ENCODE results near the gene MDK. TPM values are rescaled to one million over a fixed set of nuclear protein-coding genes. Genes with fewer than 3 reads are reported as not detected.

The MDK gene, protein sequence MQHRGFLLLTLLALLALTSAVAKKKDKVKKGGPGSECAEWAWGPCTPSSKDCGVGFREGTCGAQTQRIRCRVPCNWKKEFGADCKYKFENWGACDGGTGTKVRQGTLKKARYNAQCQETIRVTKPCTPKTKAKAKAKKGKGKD
- 10 to 100 TPM in 2 of 10 donors, 1 to 10 TPM in 8; 3.6 to 16.5 (median 5.3) TPM for total RNA-seq
- polyA plus RNA-seq = 1 to 10 TPM; 3.7 to 8.2 TPM
- long read RNA-seq, donor 1, partial matches to known transcripts = 1 of 1 reads
- long read RNA-seq, donor 1, other reads (novel, unspliced or antisense) = 0 of 1 reads
- long read RNA-seq, donor 2, partial matches to known transcripts = 0 of 2 reads
- long read RNA-seq, donor 2, other reads (novel, unspliced or antisense) = 0 of 2 reads
- long read RNA-seq, donor 3 = 0 reads

DNA sequence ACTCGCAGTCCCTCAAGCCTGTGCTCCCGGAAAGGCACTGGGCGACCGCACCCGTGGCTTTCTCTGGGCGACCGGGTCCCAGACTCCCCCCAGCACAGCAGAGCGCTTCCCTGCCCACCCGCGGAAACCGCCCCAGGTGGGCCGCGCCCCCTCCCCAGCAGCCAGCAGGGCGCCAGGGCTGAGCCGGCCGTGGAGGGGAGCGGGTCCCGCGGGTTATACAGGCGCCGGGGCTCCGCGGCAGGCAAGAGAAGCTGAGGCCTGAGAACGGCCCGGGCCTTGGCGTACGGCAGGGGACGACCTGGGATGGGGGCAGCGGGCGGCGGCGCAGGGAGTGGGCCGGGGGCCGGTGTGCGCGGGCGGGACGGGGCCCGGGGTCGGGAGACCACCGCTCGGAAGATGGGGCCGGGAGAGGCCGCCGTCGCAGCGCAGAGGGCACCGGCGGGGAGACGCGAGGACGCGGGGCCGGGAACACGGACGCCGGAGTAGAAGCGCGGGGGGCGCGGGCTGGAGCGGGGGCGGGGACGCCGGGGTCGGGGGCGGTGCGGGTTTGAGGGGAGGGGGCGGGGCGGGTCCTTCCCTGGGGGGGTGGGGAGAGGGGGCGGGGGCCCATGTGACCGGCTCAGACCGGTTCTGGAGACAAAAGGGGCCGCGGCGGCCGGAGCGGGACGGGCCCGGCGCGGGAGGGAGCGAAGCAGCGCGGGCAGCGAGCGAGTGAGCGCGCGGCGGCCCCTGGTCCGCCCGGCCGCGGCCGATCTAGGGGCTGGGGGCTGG is at the start of gene MDK:
Gene MDK, plus strand, starts transcription at position 622 of the 771 bp plus-strand sequence. CDS start 389 bp downstream, outside the sequence.
- H3K27ac ChIP-seq = peak within 1 kb of the TSS; percentile 49 to 93 (median 82)
- TF ChIP-seq, protein P1, sequence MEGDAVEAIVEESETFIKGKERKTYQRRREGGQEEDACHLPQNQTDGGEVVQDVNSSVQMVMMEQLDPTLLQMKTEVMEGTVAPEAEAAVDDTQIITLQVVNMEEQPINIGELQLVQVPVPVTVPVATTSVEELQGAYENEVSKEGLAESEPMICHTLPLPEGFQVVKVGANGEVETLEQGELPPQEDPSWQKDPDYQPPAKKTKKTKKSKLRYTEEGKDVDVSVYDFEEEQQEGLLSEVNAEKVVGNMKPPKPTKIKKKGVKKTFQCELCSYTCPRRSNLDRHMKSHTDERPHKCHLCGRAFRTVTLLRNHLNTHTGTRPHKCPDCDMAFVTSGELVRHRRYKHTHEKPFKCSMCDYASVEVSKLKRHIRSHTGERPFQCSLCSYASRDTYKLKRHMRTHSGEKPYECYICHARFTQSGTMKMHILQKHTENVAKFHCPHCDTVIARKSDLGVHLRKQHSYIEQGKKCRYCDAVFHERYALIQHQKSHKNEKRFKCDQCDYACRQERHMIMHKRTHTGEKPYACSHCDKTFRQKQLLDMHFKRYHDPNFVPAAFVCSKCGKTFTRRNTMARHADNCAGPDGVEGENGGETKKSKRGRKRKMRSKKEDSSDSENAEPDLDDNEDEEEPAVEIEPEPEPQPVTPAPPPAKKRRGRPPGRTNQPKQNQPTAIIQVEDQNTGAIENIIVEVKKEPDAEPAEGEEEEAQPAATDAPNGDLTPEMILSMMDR (IDR thresholded peaks at IDR 0.05) = no peak
- WGBS, 2 donors = 0 to 1% methylated on average over 70 to 92 of the region's 96 CpGs
- H3K4me3 ChIP-seq = peak within 1 kb of the TSS; percentile 67 to 89 (median 74)
- ATAC-seq (peak in 7 of 8 donors; percentile 1 to 9 (median 3)), DNase-seq (peak in 1 of 2 donors; percentile 32)
- intact Hi-C loops (cut with DNase I) = loop anchor here in 4 of 10 donors (10.0 kb wide), 2 partner anchors 224 to 234 kb away; partner anchors contain the start of genes ATG13 (in 3 of the 4) and HARBI1 (in 3 of the 4)
- H3K9me3 ChIP-seq = no peaks in the 10 kb centered on the region
- peaks cover 0 to 27% (median 5%) of the 10 kb centered on the region in 9 donors for H3K36me3 ChIP-seq
- peaks cover 0 to 27% (median 6%) of the 10 kb centered on the region in 7 donors for H3K27me3 ChIP-seq
- H3K4me1 ChIP-seq = peaks cover 7 to 35% (median 20%) of the 10 kb centered on the region in 9 donors

- peaks cover 5 to 57% (median 21%) of the 10 kb centered on the region in 7 donors for H3K27me3 ChIP-seq
- intact Hi-C loops (cut with DNase I) = no loop called here
- no peaks in the 10 kb centered on the region for H3K9me3 ChIP-seq
- peak overlapping the region in 8 of 10 donors; percentile 35 to 59 (median 54) for H3K4me3 ChIP-seq
- no peaks in the 10 kb centered on the region for H3K36me3 ChIP-seq
- peaks cover 10 to 58% (median 27%) of the 10 kb centered on the region in 9 donors for H3K4me1 ChIP-seq
- ATAC-seq = no peak
- 33 to 40% methylated on average over 8 of the region's 8 CpGs for WGBS, 2 donors
- no peak for DNase-seq
- TF ChIP-seq, protein P1 (IDR thresholded peaks at IDR 0.05) = no peak
- no peak overlapping the region for H3K27ac ChIP-seq
These were observed 49.3 kb upstream of the MDK start for GRCh38 chr11:46332093-46332567.

DNA sequence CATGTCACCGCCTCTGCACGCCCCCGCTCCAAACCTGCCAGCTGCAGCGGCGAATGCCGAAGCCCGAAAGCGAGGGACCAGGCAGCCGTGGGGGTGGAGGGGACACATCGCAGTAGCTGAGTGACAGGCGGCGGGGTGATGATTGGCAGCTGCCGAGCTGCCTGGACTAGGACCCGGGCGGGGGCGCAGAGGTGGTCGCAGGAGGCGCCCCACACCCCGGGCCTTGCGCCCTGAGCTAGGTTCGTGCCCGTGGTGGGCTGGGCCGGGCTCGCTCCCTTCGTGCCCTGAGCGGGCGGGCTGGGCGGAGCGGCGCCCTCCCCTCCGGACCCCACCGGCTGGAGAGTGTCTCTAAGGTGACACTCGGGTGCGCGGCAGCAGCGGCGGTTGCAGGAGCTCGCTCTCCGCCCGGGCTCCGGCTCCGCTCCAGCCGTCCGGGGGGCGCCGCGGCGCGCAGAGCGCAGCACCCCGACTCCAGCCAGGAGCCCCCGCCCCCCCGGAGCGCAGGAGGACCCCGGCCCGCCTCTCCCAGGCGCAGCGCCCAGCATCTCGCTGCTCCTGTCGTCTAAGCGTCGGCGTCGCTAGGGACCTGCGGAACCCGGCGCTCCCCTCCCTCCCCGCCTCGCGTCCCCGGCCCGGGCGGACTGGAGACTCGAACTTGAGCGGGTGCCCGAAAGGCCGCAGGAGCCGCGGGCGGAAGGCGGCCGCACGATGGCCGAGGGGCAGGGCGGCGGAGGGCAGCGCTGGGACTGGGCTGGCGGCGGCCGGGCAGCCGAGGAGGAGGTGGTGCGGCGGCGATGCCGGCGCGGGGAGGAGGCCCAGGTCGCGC is 48.7 kb upstream of the MDK start:
- peak overlapping the region; percentile 16 to 59 (median 54) for H3K4me3 ChIP-seq
- 1 to 2% methylated on average over 65 to 99 of the region's 99 CpGs for WGBS, 2 donors
- DNase-seq (no peak), ATAC-seq (peak; percentile 17 to 52 (median 31))
- intact Hi-C loops (cut with DNase I) = no loop called here
- H3K9me3 ChIP-seq = no peaks in the 10 kb centered on the region
- H3K36me3 ChIP-seq = no peaks in the 10 kb centered on the region
- TF ChIP-seq, protein P1 (IDR thresholded peaks at IDR 0.05) = no peak
- H3K27me3 ChIP-seq = peaks cover 5 to 57% (median 21%) of the 10 kb centered on the region in 7 donors
- peaks cover 10 to 63% (median 27%) of the 10 kb centered on the region in 9 donors for H3K4me1 ChIP-seq
- no peak overlapping the region for H3K27ac ChIP-seq

All from heart right ventricle (tissue), 16 donors.